HG03558 (cell line): ENCODE results near the gene PRDM11.

Experiments
- ATAC-seq: cut with Tn5 transposase; IDR thresholded peaks from one replicate; pipeline ENCODE4 v1.9.1; 2021; ENCODE audit warnings: moderate number of reproducible peaks; ENCODE audit not compliant: unreplicated experiment; ENCODE audit errors: extremely low read depth

Gene PRDM11

GRCh38 chr11:45156741-45157140, 10.3 kb downstream of the PRDM11 start:
- no peak for ATAC-seq

- ATAC-seq: no peak
Observed at GRCh38 chr11:45157247-45158209, 11.1 kb downstream of the PRDM11 start.

GRCh38 chr11:45158210-45158731, 11.8 kb downstream of the PRDM11 start:
- ATAC-seq: no peak

- ATAC-seq: no peak
Observed at GRCh38 chr11:45158891-45159605, 12.6 kb downstream of the PRDM11 start.

DNA sequence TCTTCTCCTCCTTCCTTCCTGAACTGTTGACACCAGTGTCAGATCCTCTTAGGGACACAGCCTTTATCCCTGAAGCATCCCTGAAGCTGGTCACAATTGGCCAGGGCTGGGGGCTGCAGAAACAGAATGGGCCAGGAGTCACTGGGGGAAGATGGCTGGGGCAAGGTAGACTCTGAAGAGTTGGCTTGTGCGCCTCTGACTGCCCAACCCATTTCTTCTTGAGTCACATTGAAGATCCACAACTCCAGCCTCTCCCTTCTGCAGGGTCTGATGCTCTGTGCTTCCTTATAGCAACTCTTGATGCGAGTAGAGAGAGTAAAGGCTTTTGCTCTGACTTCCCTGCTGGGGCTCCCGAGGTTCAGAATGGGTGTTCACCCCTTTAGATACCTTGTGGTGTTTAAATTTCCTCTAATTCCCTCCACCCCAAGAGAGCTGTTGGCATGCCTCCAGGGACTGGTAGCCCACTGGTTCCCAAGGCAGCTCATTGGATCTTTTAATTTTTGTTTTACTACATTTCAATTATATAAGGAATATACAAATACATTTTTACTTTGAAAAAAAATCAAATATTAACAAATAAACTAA, 13.4 kb downstream of the PRDM11 start:
- no peak for ATAC-seq

- no peak for ATAC-seq
Observed at GRCh38 chr11:45161252-45162063, 15.0 kb downstream of the PRDM11 start.

GRCh38 chr11:45162064-45162375, 15.6 kb downstream of the PRDM11 start:
- no peak for ATAC-seq

GRCh38 chr11:45162916-45163879, 16.8 kb downstream of the PRDM11 start:
- ATAC-seq: no peak

GRCh38 chr11:45163956-45164575, 17.6 kb downstream of the PRDM11 start:
- no peak for ATAC-seq

DNA sequence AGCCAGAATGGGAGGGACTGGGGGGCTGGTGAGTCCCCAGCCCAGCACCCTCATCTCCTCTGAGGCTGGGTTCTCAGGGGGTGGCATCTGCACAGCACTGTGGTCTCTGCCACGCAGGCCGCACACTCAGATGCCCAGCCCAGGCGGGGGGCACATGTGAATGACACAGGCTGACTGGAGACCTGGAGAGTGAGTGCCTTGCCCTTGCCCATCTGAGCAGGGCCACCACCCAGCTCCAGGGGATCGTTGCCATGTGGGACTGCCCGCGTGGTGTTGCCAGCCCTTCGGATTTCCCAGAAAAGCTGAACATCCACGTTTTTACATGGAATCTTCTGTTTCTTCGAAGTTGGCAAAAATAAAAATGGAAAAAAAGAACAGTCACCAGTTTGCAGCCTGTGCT, 18.9 kb downstream of the PRDM11 start:
- no peak for ATAC-seq

DNA sequence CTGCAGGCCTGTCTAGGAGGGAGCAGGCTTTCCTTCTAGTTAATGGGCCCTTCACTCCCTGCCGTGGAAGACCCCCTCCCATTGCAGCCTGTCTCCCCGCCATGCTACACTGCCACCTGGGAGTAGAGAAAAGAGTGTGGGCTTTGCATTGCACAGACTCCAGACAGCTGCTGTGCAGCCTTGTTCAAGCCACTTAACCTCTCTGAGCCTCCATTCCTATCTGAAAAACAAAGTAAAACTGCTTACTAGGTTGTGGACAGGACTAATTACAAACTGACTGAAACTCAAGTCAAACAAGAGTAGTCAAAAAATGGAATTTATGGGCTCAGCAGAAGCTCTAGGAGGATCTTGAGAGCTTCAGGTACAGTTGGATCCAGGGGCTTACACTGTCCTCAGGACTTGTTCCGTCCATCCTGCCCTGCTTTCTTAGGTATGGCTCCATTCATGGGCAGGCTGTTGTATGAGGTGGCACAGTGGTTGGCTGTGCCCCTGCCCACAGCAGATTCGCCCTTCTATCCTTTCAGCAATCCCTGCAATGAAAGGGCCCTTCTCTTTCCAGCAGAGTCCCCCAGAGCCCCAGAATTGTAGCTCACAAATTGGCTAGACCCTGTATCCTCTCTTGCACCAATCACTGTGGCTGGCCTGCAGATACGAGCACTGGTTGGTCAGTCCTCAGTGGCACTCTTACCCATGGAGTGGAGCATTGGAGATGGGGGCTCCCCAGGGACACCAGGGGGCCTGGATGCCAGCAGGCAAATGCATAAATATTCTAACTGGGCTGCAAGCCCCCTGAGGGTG, 19.6 kb downstream of the PRDM11 start:
- ATAC-seq: no peak

- ATAC-seq: no peak
Observed at GRCh38 chr11:45166604-45166897, 20.1 kb downstream of the PRDM11 start.

DNA sequence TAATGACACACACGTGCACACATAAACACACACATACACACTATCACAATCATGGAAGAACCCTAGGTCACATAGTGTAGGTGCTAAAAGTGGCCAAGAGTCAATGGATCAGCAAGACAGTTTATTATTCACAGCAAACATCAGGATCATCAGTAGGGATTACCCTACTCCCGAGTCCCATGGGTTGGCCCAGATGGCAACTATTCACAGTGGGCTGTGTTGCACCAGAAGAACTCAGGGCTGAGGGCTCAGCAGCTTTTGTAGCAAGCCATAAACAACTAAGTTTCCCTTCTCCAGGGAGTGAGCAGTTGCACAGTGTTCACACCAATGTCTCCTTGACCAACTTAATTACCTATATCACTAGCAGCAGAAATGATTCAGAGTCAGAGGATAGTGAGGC, 20.8 kb downstream of the PRDM11 start:
- no peak for ATAC-seq

DNA sequence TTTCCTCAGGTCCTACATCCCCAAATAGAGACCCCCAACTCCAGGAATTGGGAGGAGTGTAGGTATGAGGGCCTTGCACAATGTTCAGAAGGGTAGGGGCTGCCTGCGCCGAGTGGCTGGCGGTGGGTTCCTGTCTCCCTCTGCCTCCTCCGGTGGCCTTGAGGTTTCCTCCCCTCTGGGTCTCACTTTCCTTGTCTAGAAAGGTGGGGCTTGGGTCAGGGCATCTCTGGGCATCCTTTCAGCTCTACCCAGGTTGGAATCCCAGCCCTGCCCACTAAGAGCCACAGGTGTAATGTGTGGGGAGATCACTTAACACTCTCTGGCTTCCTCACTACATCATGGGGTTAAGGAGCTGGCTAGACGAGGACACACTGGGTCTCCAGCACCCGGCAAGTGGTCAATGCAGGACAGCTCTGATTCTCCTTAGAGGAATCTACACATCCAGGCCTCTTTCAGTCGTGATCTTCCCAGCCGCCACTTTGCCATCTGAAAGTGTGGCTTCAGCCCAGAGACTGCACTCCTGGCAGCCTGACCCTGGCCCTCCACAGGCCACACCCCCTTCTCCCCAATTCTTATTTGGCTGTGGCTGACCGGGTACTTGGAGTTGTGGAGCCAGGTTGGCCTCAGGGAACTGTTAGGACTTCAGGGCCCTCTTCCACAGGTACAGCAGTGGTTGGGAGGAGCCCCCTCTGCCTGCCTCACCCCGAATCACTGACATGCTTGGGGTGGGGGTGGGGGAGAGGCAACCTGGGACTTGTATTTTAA, 22.1 kb downstream of the PRDM11 start:
- no peak for ATAC-seq

DNA sequence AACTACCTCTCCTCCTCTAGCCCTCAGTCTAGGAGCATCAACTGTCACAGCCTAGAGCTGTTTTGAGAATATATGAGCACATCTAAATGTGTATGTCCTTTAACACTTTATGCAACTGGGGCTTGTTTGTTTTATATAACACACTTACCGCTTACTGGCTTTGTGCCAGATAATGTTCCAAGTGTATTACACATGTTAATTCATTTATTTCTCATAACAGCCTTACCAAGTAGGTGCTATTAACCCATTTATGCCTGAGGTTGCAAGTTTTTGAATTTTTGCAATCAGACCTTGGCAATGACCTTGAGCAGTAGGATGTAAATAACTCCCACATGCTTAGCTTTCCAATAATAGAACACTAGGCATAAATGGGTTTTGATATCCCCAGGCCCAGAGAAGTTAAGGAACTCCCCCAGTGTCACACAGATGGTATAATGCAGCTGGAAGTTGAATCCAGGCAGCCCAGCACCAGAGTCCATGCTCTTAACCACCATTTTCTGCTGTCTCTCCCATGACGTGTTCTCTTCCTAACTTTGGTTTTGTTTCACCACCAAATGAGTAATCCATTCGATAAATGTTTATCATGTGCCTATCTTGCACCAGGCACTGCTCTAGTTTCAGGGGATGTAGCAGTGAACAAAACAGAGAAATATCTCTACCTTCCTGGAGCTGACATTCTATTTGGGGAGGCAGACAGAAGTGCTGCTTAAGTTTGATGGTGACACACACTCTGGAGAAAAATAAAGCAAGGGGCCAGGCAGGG, 23.1 kb downstream of the PRDM11 start:
- ATAC-seq: no peak

DNA sequence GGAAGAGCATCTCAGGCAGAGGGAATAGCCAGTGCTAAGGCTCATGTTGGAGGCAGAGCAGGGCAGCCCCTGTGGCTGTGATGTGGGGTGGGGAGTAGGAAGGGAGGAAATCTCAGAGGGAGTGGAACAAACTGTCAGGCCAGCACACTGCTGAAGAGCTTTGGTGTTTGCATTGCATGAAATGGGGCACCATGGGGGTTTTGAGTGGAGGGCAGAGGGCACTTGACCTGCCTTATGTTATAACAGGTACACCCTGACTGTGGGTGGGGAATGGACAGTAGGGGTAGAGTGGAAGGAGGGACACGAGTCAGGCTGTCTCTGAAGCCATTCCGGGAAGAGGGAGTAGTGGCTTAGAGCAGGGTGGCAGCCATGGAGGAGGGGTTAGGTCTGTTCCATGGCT, 24.0 kb downstream of the PRDM11 start:
- ATAC-seq: no peak

DNA sequence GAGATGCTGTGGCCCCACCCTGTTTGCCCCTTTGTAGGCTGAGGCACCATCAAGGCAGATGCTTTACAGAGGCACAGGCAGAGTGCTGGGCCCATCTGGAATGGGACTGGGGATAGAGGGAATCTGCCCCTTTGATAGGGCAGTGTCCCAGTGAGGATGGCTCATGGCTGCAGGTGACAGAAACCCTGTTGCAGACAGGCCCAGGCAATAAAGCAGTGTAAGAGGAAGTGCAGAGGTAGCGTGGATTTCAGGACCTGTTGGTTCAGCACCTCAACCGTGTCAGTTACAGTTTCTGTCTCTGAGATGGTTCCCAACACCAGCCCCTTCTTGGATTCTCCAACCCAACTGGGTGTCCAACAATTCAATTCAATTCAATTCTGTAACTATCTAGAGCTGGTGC, 25.1 kb downstream of the PRDM11 start:
- no peak for ATAC-seq
